Activated naive CD4-positive, alpha-beta T cell treated with anti-CD3 and anti-CD28 coated beads, Interleukin-2, amount 10 ng/mL, durations not matched to agents 7 days and 5 days (primary cell): ENCODE measurements around the gene NIPSNAP3A.

Experiments
- CTCF ChIA-PET: fragments of 350-600 bp; sonication (Branson Sonifier 250); formaldehyde crosslinking; loops from one replicate; lab custom pipeline; 2021; ENCODE audit warnings: antibody characterized with exemption; lab: Charles Lee
- DNase-seq: peaks from one replicate; pipeline ENCODE4 v3.0.0-alpha.2; 2020
- H3K27ac Mint-ChIP-seq: one replicate; pipeline ENCODE4 v1.8.0; 2021; ENCODE audit warnings: mild to moderate bottlenecking, moderate library complexity, mixed read lengths
- H3K27me3 Mint-ChIP-seq: one replicate; pipeline ENCODE4 v1.8.0; 2021; ENCODE audit warnings: mild to moderate bottlenecking, mixed read lengths
- H3K36me3 Mint-ChIP-seq: one replicate; pipeline ENCODE4 v1.8.0; 2021; ENCODE audit warnings: mixed read lengths
- H3K4me1 Mint-ChIP-seq: one replicate; pipeline ENCODE4 v1.8.0; 2021; ENCODE audit warnings: mixed read lengths
- H3K4me3 Mint-ChIP-seq: one replicate; pipeline ENCODE4 v1.8.0; 2021; ENCODE audit warnings: mild to moderate bottlenecking, moderate library complexity, mixed read lengths
- H3K9me3 Mint-ChIP-seq: one replicate; pipeline ENCODE4 v1.8.0; 2021; ENCODE audit warnings: mixed read lengths

The NIPSNAP3A gene

DNA sequence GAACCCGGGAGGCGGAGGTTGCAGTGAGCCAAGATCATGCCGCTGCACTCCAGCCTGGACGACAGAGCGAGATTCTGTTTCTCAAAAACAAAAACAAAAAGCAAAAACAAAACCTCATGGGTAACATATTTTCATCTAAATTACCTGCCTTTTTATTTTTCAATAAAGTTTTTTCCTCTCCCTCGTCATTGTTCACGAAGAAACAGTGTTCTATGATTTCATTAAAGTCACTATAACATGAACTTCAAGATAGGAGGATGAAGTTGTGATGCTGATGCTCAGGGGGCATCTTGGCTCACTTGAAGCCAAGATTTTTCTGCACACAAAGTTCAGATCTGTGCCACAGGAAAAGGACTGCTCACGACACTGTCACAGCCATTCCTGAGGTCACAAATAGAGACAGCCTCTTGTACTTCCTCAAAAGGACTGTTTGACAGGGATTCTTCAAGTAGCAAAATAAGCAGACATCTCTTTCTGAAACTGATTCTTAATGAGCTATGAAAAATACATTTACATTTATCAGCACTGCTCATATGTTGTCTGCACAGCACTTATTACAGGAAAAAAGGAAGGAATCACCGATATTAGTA is 32.6 kb downstream of the NIPSNAP3A start:
- H3K9me3 Mint-ChIP-seq: no peaks in the 10 kb centered on the region
- H3K27me3 Mint-ChIP-seq: no peaks in the 10 kb centered on the region
- no peaks in the 10 kb centered on the region for H3K36me3 Mint-ChIP-seq
- DNase-seq: no peak
- CTCF ChIA-PET: interaction anchor here (0.7 to 1.9 kb wide), 9 partner anchors 13 to 632 kb away, joined by 3 to 4 read pairs (median 3); partner anchors contain the start of gene NIPSNAP3B
- H3K4me1 Mint-ChIP-seq: no peaks in the 10 kb centered on the region
- H3K27ac Mint-ChIP-seq: no peak overlapping the region
- no peak overlapping the region for H3K4me3 Mint-ChIP-seq

DNA sequence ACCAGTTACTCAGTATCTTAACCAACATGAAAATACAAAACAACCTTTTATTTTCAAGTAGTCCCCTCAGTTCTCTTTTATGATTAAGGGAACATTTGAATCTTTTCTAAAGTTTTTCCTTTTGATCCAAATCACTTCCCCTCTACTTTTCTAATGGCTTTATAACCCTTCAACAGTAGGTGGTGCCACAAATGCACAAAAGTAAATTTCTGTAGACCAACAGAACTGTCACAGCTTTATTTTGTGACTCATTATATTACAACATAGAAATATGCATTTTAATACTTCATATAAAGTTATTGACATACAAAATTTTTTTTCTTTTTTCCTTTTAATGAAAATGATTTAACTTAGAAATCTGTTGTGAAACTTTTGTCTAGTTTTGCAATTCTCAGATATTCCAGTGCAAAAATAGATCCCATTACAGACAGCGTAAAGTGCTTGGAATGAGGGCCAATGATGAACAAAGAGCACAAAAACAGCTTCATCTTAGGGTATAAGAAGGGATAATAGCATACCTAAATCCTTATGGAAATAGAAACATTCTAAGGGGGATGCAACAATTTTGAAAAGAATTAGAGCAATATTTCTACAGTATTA is 33.4 kb downstream of the NIPSNAP3A start:
- no peaks in the 10 kb centered on the region for H3K9me3 Mint-ChIP-seq
- no peaks in the 10 kb centered on the region for H3K4me1 Mint-ChIP-seq
- H3K27me3 Mint-ChIP-seq: no peaks in the 10 kb centered on the region
- DNase-seq: no peak
- no peaks in the 10 kb centered on the region for H3K36me3 Mint-ChIP-seq
- CTCF ChIA-PET: interaction anchor here (0.6 to 1.9 kb wide), 9 partner anchors 14 to 631 kb away, joined by 3 to 4 read pairs (median 3); partner anchors contain the start of gene NIPSNAP3B
- H3K27ac Mint-ChIP-seq: no peak overlapping the region
- no peak overlapping the region for H3K4me3 Mint-ChIP-seq

DNA sequence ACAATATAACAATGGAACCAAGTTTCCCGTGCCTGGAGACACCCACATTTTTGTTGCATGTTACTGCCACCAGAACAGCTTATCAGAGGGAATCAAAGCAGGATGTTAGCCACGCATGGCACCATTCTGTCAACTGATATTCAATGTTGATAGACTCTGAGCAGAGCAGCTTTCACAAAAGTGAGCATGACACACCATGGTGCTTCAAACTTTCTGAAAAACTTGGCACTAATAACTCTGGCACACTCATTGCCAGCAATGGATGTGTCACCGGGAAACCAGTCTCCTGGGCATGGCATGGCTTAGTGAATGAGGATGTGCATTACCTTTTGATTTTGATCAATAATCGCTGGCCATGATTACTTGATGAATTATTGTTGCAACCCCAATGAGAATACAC is 36.1 kb downstream of the NIPSNAP3A start:
- Mint-ChIP-seq H3K4me1 (no peaks in the 10 kb centered on the region), H3K9me3 (no peaks in the 10 kb centered on the region), H3K4me3 (no peak overlapping the region), H3K36me3 (no peaks in the 10 kb centered on the region), H3K27ac (no peak overlapping the region), H3K27me3 (no peaks in the 10 kb centered on the region)
- DNase-seq: no peak
- CTCF ChIA-PET: no interaction called here

DNA sequence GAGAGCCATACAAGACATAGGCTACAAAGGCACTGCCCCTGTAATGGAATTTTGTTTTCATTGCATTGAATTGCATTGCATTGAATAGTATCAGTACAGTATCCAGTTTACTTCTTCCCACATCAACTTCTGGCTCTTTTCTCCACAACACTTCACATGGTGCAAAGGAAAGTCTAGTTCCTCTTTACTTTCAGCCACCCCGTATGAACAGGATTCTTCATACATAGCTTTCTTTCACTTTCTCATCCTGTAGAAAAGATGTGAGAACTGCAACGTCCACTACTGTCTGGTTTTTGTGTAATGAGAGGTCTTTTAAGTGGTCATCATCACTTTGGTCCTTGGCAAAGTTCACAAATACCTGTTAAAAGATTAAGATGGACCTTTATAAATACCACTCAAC is 36.6 kb downstream of the NIPSNAP3A start:
- no peak overlapping the region for H3K4me3 Mint-ChIP-seq
- H3K27me3 Mint-ChIP-seq: no peaks in the 10 kb centered on the region
- no peaks in the 10 kb centered on the region for H3K36me3 Mint-ChIP-seq
- no peak overlapping the region for H3K27ac Mint-ChIP-seq
- CTCF ChIA-PET: no interaction called here
- DNase-seq: no peak
- no peaks in the 10 kb centered on the region for H3K4me1 Mint-ChIP-seq
- no peaks in the 10 kb centered on the region for H3K9me3 Mint-ChIP-seq

DNA sequence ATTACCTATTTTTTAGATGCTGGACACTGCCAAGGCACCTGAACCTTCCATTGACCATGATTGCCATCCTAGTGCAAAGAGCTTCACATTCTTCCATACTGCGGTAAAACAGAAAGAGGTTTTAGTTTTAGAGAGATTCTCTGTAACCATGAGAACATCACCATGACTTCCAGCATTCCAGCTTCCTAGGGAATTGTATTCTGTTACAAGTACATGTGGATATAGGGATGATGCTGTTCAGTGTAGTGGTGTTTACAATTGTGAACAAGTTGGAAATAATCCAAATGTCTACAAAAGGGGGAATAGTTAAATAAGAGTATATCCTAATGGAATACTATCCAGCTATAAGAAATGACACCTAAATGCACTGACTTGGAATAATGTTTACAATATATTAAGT is 38.8 kb downstream of the NIPSNAP3A start:
- Mint-ChIP-seq H3K9me3 (no peaks in the 10 kb centered on the region), H3K27me3 (no peaks in the 10 kb centered on the region), H3K4me3 (no peak overlapping the region), H3K36me3 (no peaks in the 10 kb centered on the region), H3K4me1 (no peaks in the 10 kb centered on the region), H3K27ac (no peak overlapping the region)
- DNase-seq: no peak
- CTCF ChIA-PET: interaction anchor here (1.1 kb wide), 1 partner anchor 77 kb away, joined by 3 read pairs; no protein-coding TSS in a partner anchor

DNA sequence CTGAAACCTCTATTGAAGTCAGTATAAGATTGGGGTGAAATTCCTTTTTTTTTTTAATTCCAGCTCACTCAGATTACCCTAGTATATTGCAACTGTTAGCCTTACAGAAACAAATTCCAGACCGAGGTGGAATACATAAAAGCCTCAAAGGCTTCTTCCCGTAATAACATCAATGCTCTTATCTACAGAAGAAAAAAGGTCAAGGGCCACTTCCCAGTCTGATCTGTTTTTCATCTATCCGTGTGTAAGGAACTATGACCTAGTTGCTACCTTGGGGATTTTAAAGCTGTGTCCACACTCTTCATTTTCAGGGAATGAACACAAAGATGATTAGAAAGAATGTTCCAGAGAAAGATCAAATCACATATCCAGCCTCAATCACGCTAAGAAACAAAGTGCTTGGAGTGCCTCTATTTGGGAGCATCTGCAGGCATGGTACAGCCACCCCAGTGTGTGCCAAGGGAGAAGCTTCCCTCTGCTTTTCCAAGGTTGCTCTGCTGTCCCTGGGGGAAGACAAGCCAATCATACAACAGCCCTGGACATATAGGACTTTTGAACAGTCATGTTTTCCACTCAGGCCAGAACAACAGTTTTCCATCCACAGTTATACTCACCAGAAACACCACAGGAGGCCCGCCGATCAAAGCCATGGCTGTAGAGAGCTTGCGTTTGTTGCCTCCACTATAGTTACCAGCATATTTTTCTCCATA is 40.0 kb downstream of the NIPSNAP3A start:
- no peaks in the 10 kb centered on the region for H3K27me3 Mint-ChIP-seq
- CTCF ChIA-PET: interaction anchor here (1.2 kb wide), 1 partner anchor 10 kb away, joined by 3 read pairs; no protein-coding TSS in a partner anchor
- H3K4me1 Mint-ChIP-seq: no peaks in the 10 kb centered on the region
- H3K36me3 Mint-ChIP-seq: no peaks in the 10 kb centered on the region
- no peaks in the 10 kb centered on the region for H3K9me3 Mint-ChIP-seq
- no peak for DNase-seq
- H3K4me3 Mint-ChIP-seq: no peak overlapping the region
- H3K27ac Mint-ChIP-seq: no peak overlapping the region

DNA sequence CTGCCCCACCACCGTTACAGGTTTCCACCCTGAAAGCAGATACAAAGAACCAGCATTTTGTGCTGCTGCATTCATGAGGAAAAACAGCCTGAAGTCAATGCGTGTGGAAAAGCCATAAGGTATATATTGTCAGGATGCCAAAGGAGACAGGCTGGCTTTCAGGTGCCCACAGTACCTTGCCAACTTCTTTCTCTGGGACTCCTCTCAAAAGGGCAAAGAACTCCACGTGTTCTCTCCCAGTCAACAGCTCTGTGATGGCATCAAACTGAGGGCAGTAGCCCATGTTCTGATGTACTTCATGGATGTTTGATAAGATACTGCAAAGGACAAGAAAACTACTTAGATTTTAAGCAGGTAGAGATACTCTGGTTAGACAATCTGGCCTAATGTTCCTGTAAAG is 40.8 kb downstream of the NIPSNAP3A start:
- no peaks in the 10 kb centered on the region for H3K27me3 Mint-ChIP-seq
- no peaks in the 10 kb centered on the region for H3K36me3 Mint-ChIP-seq
- H3K9me3 Mint-ChIP-seq: no peaks in the 10 kb centered on the region
- no peaks in the 10 kb centered on the region for H3K4me1 Mint-ChIP-seq
- H3K27ac Mint-ChIP-seq: no peak overlapping the region
- no peak overlapping the region for H3K4me3 Mint-ChIP-seq
- CTCF ChIA-PET: no interaction called here
- DNase-seq: no peak

DNA sequence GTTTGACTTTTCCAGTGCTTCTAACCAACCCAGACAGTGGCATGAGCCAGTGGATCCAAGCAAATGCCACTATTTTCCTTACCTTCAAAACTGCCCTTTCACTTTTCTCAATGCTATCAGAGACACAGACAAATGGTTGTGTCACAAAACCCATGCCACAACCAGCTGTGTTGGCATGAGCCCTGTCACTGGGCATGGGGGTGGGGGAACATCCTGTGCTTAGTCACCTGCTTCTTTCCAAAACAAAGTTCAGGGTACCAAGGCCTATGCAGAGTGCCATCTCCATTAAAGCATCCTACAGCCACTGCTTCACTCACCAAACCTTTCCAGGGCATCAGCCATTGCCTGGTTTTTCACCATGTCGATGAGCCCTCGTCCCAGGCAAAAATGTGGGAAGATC is 46.6 kb downstream of the NIPSNAP3A start:
- CTCF ChIA-PET: no interaction called here
- Mint-ChIP-seq H3K27ac (no peak overlapping the region), H3K36me3 (no peaks in the 10 kb centered on the region), H3K27me3 (no peaks in the 10 kb centered on the region), H3K9me3 (no peaks in the 10 kb centered on the region), H3K4me3 (no peak overlapping the region), H3K4me1 (no peaks in the 10 kb centered on the region)
- no peak for DNase-seq

GRCh38 chr9:104795082-104795481 is 47.6 kb downstream of the NIPSNAP3A start:
- H3K36me3 Mint-ChIP-seq: no peaks in the 10 kb centered on the region
- CTCF ChIA-PET: interaction anchor here (0.6 kb wide), 1 partner anchor 347 kb away, joined by 3 read pairs; no protein-coding TSS in a partner anchor
- H3K4me3 Mint-ChIP-seq: no peak overlapping the region
- no peaks in the 10 kb centered on the region for H3K4me1 Mint-ChIP-seq
- H3K9me3 Mint-ChIP-seq: no peaks in the 10 kb centered on the region
- DNase-seq: no peak
- no peaks in the 10 kb centered on the region for H3K27me3 Mint-ChIP-seq
- no peak overlapping the region for H3K27ac Mint-ChIP-seq

GRCh38 chr9:104795857-104796256 is 48.4 kb downstream of the NIPSNAP3A start:
- no peaks in the 10 kb centered on the region for H3K4me1 Mint-ChIP-seq
- no peak for DNase-seq
- H3K27me3 Mint-ChIP-seq: no peaks in the 10 kb centered on the region
- H3K9me3 Mint-ChIP-seq: no peaks in the 10 kb centered on the region
- no peaks in the 10 kb centered on the region for H3K36me3 Mint-ChIP-seq
- no peak overlapping the region for H3K27ac Mint-ChIP-seq
- no peak overlapping the region for H3K4me3 Mint-ChIP-seq
- CTCF ChIA-PET: no interaction called here

GRCh38 chr9:104798209-104798995 is 50.9 kb downstream of the NIPSNAP3A start:
- CTCF ChIA-PET: no interaction called here

DNA sequence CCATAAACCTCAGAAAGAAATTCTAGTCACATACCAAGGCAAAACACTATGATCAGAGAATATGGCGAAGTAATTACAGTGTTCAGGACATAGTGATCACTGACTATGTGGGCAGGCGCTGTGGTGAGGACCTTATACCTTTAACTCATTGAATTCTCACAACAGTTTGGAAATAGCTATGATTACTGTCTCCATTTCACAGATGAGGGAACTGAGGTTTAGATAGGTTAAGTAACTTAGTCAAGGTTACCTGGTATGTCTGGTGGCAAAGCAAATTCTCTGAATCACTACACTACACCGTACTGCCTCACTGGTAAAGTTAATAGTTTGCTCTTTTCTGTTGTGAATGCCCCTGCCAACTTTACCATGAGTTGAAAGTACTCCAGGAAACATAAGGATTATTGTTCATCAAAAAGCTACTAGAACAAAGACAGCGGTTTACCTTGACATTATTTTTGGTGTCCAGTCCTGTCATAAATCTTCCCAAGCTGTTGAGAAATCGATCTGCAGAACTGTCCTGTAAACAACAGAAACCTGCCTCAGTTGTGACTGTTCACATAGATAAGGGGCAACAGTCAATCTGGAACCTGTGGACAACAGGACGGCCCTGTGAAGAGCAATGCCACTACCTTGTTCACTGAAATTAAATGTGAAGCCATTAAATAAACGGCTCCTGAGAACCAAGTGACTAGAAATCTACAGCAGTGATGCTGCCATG is 52.7 kb downstream of the NIPSNAP3A start:
- Mint-ChIP-seq H3K4me1 (no peaks in the 10 kb centered on the region), H3K9me3 (no peaks in the 10 kb centered on the region), H3K27ac (no peak overlapping the region), H3K4me3 (no peak overlapping the region), H3K36me3 (no peaks in the 10 kb centered on the region), H3K27me3 (no peaks in the 10 kb centered on the region)
- DNase-seq: no peak
- CTCF ChIA-PET: no interaction called here

More at GRCh38 chr9:104798209-104798995, 50.9 kb downstream of the NIPSNAP3A start:
- no peak for DNase-seq
- no peak overlapping the region for H3K4me3 Mint-ChIP-seq
- no peaks in the 10 kb centered on the region for H3K27me3 Mint-ChIP-seq
- H3K4me1 Mint-ChIP-seq: no peaks in the 10 kb centered on the region
- no peak overlapping the region for H3K27ac Mint-ChIP-seq
- no peaks in the 10 kb centered on the region for H3K9me3 Mint-ChIP-seq
- H3K36me3 Mint-ChIP-seq: no peaks in the 10 kb centered on the region

GRCh38 chr9:104802110-104802509 is 54.6 kb downstream of the NIPSNAP3A start:
- Mint-ChIP-seq H3K4me1 (no peaks in the 10 kb centered on the region), H3K27ac (no peak overlapping the region), H3K9me3 (no peaks in the 10 kb centered on the region), H3K27me3 (no peaks in the 10 kb centered on the region), H3K4me3 (no peak overlapping the region), H3K36me3 (no peaks in the 10 kb centered on the region)
- CTCF ChIA-PET: no interaction called here
- DNase-seq: no peak

GRCh38 chr9:104802906-104803305 is 55.4 kb downstream of the NIPSNAP3A start:
- no peaks in the 10 kb centered on the region for H3K36me3 Mint-ChIP-seq
- no peak overlapping the region for H3K4me3 Mint-ChIP-seq
- no peaks in the 10 kb centered on the region for H3K4me1 Mint-ChIP-seq
- H3K27me3 Mint-ChIP-seq: no peaks in the 10 kb centered on the region
- CTCF ChIA-PET: no interaction called here
- no peaks in the 10 kb centered on the region for H3K9me3 Mint-ChIP-seq
- DNase-seq: no peak
- no peak overlapping the region for H3K27ac Mint-ChIP-seq
